Astrocyte of the spinal cord (primary cell): Measurements from ENCODE around the gene CLCN7.
"Not testable (repeated sequence)": the region's sequence is repeated elsewhere in the genome, so short reads cannot be mapped to it uniquely, and the experiment has no call there.

Experiments
- DNase-seq: peaks from one replicate; pipeline ENCODE4 v3.0.0; 2011; ENCODE audit warnings: low read depth, low spot score
- H3K4me3 ChIP-seq: 2 replicates; pipeline ENCODE4 v1.5.1; 2011; ENCODE audit warnings: low read depth, mild to moderate bottlenecking, low read length, moderate library complexity
- in situ Hi-C: cut with HindIII; loops from 2 replicates; pipeline ENCODE4 v1.10.0; 2017; ENCODE audit warnings: low sequenced_read_pairs
- TF ChIP-seq, protein P1 (sequence below): IDR thresholded peaks from 2 replicates; pipeline ENCODE4 v1.5.1; 2012; ENCODE audit warnings: low read depth, mild to moderate bottlenecking, low read length, inconsistent platforms

The CLCN7 gene

DNA sequence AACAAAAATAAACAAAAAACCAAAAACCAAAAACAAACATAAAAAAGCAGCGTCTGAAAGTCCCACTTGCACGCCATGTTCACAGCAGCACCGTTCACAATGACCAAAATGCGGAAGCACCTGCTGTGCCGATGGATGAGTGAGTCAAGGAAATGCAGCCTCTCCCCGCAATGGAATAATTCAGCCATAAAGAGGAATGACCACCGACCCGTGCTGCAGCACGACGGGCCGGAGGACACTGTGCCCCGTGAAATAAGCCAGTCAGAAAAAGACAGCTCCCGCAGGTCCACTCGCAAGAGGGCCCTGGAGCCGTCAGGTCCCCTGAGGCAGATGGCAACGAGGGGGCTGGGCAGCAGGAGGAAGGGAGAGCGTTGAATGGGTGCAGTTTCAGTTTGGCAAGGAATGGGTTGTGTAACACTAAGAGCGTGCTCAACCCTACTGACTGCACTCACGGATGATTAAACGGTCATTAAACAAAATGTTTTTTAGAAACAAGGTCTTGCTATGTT is 5.1 kb downstream of the CLCN7 start:
- no peak overlapping the region for H3K4me3 ChIP-seq
- in situ Hi-C loops: no loop called here
- TF ChIP-seq, protein P1, sequence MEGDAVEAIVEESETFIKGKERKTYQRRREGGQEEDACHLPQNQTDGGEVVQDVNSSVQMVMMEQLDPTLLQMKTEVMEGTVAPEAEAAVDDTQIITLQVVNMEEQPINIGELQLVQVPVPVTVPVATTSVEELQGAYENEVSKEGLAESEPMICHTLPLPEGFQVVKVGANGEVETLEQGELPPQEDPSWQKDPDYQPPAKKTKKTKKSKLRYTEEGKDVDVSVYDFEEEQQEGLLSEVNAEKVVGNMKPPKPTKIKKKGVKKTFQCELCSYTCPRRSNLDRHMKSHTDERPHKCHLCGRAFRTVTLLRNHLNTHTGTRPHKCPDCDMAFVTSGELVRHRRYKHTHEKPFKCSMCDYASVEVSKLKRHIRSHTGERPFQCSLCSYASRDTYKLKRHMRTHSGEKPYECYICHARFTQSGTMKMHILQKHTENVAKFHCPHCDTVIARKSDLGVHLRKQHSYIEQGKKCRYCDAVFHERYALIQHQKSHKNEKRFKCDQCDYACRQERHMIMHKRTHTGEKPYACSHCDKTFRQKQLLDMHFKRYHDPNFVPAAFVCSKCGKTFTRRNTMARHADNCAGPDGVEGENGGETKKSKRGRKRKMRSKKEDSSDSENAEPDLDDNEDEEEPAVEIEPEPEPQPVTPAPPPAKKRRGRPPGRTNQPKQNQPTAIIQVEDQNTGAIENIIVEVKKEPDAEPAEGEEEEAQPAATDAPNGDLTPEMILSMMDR: no peak
- no peak for DNase-seq

DNA sequence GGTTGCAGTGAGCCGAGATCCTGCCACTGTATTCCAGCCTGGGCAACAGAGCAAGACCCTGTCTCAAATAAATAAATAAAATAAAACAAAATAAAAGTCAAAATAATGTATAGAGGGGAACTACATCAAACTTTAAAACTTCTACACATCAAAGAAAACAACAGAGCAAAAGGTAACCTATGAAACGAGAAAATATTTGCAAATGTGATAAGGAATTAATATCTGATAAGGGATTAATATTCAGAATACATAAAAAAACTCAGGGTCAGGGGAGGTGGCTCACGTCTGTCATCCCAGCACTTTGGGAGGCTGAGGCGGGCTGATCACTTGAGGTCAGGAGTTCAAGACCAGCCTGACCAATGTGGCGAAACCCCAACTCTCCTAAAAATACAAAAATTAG is 5.7 kb downstream of the CLCN7 start:
- DNase-seq, in situ Hi-C loops, H3K4me3 ChIP-seq: not testable (repeated sequence)

DNA sequence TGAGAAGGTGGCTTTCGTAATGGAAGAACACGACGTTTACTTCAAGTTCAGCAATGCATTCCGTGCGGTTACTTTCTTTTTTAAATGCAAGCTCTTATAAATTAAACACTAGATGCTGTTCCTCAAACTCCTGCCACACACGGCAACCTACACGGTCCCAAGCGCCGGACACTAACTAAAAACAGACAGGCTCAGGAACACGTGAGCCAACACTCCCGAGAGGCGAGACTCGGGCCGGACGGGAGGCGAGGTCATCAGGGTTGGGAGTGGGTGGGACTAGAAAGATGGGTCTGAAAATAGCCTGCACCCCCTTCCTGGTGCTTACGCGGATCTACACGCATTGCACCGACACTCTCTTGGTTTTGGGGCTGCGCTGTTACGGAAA is 6.4 kb downstream of the CLCN7 start:
- no peak for DNase-seq
- H3K4me3 ChIP-seq: no peak overlapping the region
- TF ChIP-seq, protein P1: no peak
- in situ Hi-C loops: no loop called here

DNA sequence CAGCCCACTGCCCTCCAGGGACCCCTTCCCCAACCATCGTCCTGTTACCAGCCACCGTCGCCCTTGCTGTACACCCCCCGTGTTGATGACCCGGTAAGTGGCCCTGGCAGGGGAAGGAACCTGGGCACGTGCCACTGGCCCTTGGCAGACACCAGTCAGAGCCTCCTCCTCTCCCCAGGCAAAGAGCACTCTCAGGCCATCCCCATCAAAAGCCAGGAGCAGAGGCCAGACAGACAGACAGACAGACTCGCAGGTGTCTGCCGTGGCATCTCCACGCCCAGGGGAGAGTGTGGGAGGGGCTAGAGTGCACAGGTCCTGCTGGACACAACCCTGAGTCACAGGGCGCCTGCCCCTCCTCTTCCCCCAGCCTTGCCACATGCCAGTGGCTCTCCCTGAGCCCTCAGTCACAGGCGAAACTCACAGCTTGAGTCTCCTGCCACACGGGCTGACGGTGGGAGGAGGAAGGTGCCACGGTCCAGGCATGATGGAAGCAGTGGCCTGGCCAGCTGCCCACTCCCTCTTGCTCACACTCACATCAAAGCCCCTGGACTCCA is 7.8 kb downstream of the CLCN7 start:
- in situ Hi-C loops: no loop called here
- DNase-seq: no peak
- TF ChIP-seq, protein P1: no peak
- no peak overlapping the region for H3K4me3 ChIP-seq

DNA sequence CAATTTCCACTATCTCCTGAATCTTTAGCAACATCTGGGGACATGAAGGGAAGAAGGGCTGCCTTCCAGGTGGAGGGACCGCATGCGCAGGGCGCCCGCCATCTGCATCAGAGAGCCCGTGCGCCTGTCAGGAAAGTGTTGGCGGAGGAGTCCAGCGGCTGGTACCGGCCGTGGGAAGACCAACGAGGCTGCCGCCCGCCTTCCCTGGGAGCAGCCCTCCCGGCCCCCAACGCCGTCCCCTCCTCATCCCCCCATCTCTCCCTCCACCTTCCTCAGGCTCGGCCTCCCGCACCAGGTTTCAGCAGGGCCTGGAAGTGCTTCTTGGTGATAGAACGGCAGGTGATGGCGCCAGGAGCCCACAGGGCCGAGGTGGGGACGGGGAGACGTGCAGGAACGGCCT is 8.8 kb downstream of the CLCN7 start:
- no peak for DNase-seq
- TF ChIP-seq, protein P1: no peak
- in situ Hi-C loops: no loop called here
- no peak overlapping the region for H3K4me3 ChIP-seq

DNA sequence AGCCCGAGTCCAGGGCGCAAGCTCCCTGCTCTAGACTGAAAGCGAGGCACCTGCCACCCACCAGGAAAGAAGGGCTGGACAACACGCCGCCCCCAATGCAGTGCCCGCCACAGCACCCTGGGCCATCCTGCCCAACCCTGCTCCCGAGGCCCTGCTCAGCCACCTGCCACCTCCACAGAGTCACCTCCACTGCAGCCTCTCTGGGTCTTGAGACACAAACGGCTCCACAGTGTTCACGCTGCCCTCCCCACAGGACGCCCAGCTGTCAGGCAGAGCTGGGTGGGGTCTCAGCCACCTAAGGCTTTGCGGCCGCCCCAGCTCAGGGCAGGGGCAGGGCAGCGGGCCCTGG is 9.3 kb downstream of the CLCN7 start:
- TF ChIP-seq, protein P1: no peak
- no peak for DNase-seq

DNA sequence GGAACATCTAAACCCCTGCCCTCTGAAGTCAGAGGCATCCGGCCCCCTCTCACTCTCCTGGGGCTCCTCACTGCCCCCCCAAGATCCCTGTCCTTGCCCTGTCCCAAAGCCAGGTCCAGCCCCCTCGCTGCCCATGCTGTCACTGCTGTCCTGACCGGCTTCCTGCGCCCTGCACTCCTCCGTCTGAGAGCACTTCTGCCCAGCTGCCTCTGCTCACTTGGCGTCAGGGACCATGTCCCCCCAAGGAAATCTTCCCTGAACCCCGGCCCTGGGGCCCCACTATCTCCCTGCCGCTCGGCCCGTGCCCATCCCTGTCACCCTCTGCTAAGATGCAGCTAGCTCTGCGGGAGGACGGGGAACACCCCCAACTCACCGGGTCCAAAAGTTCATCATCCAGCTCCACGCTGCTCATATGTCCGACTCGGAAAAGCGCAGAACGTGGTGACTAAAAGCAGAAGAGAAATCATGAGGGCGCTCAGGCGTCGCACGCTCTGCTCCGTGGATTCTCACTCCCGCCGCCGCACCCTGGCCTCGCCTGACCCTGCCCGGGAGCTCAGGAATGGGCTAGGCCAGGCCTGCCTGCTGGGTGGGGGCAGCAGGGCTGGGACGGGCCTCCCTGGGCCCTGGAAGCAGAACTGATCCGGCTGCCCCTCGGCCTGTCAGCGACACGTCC is 9.8 kb downstream of the CLCN7 start:
- in situ Hi-C loops: no loop called here
- DNase-seq: no peak
- H3K4me3 ChIP-seq: no peak overlapping the region
- TF ChIP-seq, protein P1: no peak

More for the DNA sequence above, 9.3 kb downstream of the CLCN7 start:
- in situ Hi-C loops: no loop called here
- H3K4me3 ChIP-seq: no peak overlapping the region
